ENCODE data around the gene TECR. TPM values are rescaled to one million over a fixed set of nuclear protein-coding genes. Genes with fewer than 3 reads are reported as not detected.

Gene TECR
- total and polyA plus RNA-seq, 2 of the 13 experiments (the other 11 are each of a cell fraction or from before 2014, with no cell fraction given) = 54.9 to 121 TPM

DNA sequence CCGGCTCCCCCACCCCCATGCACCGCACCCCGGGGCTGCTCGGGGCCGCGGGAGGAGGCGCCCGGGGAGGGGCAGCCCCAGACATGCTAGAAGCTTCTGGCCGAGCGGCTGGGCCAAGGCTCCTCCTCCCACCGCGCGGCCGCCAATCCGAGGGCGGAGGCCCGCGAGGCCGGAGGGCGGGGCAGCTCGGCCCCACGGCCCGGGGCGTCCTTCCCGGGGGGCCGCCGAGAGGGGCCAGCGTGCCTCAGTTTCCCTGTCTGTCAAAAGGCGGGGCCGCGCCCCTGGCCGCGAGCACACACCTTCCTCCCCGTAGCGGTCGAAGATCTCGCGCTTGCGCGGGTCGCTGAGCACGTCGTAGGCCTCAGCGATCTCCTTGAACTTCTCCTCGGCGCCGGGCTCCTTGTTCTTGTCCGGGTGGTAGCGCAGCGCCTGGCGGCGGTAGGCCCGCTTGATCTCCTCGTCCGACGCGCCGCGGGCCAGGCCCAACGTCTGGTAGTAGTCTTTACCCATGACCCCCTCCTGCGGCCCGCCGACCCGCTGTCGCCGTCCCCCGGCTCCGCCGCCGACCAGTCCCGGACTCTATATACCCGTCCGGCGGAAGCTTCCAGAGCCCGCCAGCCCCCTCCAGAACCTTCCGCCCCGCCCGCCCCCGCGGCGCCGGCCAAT, 11.4 kb upstream of the TECR start, which contains the start of gene DNAJB1 (continued):
- TF ChIP-seq NR2F1 (CRISPR knock-in tag; IDR thresholded peaks at IDR 0.05) (no peak), POLR2A (IDR thresholded peaks at IDR 0.05; ENCODE audit: insufficient read depth in 1 of 2, low read depth in 2 of 2, low read length in 2 of 2) (peak; percentile 94 to 98), SMARCE1 (IDR thresholded peaks at IDR 0.05; ENCODE audit: borderline replicate concordance) (no peak), ZNF18 (CRISPR knock-in tag; IDR thresholded peaks at IDR 0.05; ENCODE audit: insufficient replicate concordance) (no peak), CREM (IDR thresholded peaks at IDR 0.05) (no peak), CREM (CRISPR knock-in tag; IDR thresholded peaks at IDR 0.05) (no peak), ZNF772 (CRISPR knock-in tag; IDR thresholded peaks at IDR 0.05) (peak; percentile 67; the same call in 1 of the 2 replicates), ZNF138 (CRISPR knock-in tag; IDR thresholded peaks at IDR 0.05; ENCODE audit: low read depth) (peak; percentile 88; the same call in 1 of the 2 replicates), ZNF574 (CRISPR knock-in tag; IDR thresholded peaks at IDR 0.05) (peak; percentile 59), KLF6 (CRISPR knock-in tag; IDR thresholded peaks at IDR 0.05) (0 out of 2 replicates have a peak, but pooled peaks have one; percentile 25)
- TF ChIP-seq, protein P1, sequence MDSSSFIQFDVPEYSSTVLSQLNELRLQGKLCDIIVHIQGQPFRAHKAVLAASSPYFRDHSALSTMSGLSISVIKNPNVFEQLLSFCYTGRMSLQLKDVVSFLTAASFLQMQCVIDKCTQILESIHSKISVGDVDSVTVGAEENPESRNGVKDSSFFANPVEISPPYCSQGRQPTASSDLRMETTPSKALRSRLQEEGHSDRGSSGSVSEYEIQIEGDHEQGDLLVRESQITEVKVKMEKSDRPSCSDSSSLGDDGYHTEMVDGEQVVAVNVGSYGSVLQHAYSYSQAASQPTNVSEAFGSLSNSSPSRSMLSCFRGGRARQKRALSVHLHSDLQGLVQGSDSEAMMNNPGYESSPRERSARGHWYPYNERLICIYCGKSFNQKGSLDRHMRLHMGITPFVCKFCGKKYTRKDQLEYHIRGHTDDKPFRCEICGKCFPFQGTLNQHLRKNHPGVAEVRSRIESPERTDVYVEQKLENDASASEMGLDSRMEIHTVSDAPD (CRISPR knock-in tag; IDR thresholded peaks at IDR 0.05) = peak; percentile 22; the same call in 1 of the 2 replicates
- TF ChIP-seq, protein P2, sequence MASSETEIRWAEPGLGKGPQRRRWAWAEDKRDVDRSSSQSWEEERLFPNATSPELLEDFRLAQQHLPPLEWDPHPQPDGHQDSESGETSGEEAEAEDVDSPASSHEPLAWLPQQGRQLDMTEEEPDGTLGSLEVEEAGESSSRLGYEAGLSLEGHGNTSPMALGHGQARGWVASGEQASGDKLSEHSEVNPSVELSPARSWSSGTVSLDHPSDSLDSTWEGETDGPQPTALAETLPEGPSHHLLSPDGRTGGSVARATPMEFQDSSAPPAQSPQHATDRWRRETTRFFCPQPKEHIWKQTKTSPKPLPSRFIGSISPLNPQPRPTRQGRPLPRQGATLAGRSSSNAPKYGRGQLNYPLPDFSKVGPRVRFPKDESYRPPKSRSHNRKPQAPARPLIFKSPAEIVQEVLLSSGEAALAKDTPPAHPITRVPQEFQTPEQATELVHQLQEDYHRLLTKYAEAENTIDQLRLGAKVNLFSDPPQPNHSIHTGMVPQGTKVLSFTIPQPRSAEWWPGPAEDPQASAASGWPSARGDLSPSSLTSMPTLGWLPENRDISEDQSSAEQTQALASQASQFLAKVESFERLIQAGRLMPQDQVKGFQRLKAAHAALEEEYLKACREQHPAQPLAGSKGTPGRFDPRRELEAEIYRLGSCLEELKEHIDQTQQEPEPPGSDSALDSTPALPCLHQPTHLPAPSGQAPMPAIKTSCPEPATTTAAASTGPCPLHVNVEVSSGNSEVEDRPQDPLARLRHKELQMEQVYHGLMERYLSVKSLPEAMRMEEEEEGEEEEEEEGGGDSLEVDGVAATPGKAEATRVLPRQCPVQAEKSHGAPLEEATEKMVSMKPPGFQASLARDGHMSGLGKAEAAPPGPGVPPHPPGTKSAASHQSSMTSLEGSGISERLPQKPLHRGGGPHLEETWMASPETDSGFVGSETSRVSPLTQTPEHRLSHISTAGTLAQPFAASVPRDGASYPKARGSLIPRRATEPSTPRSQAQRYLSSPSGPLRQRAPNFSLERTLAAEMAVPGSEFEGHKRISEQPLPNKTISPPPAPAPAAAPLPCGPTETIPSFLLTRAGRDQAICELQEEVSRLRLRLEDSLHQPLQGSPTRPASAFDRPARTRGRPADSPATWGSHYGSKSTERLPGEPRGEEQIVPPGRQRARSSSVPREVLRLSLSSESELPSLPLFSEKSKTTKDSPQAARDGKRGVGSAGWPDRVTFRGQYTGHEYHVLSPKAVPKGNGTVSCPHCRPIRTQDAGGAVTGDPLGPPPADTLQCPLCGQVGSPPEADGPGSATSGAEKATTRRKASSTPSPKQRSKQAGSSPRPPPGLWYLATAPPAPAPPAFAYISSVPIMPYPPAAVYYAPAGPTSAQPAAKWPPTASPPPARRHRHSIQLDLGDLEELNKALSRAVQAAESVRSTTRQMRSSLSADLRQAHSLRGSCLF (CRISPR knock-in tag; IDR thresholded peaks at IDR 0.05; ENCODE audit: borderline replicate concordance) = 0 out of 2 replicates have a peak, but pooled peaks have one; percentile 75
